CD4-positive, alpha-beta T cell treated with Interleukin-4 for 4 hours (primary cell): ENCODE data around the gene HSPH1.
A peak's percentile ranks its signal among the peaks of the same experiment; 100 is the strongest.

ENCODE experiments used
- DNase-seq: peaks from one replicate; pipeline ENCODE4 v3.0.0-alpha.2; 2020

Gene HSPH1

DNA sequence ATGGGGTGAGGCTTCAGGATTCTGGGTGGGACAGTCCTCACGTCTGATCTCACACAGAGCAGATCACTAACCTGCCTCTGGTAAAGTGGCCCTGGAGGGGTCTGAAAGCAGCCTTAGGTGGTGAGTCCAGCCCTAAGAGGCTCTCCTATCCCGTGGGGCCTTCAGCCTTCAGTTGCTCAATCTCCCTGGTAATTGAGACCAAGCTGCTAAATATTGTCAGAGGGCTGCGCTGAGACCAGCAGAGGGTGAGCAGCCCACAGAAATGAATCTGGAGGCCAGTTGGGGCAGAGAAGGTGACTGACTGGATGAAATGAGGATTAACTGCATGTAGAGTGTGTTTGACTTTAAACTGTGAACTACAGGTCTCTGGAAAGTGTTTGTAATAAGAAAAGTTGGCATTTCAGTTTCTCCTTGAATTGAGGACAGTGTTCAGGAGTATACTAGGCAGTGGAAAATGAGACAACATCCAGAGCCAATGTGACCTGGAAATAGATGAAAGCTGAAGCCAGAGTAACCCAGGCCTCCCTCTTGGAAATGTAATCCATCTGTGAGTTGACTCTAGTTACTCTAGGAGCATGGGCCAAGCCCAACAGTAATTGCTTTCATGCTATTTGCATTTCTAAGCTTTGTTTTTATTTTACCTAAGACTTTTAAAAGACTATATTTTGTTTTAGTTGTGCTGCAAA is 14.3 kb upstream of the HSPH1 start:
- DNase-seq, result no peak

DNA sequence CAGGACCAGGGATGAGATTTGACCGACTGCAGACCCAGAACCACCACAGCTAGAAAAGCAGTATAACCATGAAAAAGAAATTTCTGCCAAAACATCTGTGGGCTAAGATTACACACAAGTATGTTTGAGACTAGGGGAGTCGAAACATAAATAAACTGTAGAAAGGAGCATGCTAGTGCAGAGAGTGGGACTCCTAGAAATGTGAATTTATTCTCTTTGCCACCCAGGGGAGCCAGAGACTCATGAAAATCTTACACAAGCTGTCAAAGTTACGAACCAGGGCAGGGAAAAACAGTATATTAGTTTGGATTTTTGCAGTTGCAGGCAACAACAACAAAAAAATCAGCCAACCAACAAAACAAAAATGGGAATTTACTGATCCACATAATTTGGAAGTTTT is 12.3 kb upstream of the HSPH1 start:
- DNase-seq, result no peak

DNA sequence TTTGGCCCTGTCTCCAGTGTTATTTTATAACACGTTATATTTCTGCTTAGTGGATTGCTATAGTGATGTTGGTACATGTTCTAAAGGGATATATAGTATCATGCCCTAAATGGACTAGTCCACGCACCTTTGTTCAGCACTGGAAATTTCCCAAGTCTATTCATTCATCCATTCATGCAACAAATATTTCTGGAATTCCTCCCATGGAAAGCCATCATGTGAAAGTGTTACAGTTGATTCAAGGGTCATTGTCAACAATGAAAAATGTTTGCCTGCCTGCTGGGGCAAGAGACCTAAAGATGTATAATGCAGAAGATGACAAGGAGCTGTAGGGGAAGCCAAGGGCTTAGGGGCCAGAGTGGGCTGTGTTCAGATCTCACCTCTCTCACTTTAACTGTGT is 10.8 kb upstream of the HSPH1 start:
- DNase-seq, result no peak

DNA sequence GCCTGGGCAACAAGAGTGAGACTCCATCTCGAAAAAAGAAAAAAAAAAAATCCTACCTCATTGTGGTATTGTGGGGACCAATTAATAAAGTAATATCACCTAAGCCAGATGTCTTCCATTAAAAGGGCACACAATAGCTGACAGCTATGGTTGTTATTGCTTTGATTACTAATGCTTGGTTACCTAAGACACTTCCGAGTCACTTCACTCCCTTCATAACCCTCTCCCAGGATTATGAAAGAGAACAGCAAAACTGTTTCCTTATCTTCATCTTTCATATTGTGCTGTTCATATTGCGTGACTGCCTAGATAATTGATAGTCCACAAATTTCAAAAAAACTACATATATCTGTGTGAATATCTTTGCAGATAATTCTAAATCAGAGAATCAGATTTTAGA is 10.3 kb upstream of the HSPH1 start:
- no peak for DNase-seq

DNA sequence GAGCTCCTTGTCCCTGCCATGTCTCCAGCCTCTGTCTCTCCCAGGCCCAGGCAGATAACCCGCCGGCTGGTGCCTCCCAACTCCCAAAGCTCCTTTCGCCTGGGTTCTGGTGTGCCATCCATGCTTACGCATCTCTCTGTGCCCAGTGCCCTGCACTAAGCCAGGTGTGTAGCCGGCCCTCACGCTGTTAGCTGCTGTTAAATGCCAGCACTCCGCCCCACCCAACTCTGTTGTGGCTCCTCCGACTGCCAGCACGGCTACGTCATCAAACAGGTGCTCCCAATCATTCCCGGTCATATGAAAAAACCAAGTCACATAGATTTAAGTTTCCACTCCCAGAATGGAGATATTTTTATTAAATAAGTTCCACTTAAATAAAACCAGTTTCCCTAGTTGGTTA is 7.0 kb upstream of the HSPH1 start:
- no peak for DNase-seq

DNA sequence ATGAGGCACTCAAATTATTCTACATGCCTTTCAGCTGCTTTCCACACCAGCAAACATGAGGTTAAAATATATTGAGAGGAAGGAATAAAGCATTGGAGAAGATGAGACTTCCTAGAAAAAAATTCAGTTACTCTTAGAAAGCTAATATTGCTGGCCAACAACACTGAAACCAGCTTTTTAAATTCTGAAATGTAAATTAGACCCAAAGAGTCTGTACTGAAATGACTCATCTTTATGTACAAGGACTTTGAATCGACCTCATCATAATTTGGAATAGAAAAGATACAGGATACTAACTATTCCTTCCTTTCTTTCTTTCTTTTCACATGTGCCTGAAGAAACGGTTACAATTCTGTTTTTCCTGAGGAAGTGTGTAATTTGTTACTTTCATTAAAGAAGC is 6.5 kb upstream of the HSPH1 start:
- no peak for DNase-seq

DNA sequence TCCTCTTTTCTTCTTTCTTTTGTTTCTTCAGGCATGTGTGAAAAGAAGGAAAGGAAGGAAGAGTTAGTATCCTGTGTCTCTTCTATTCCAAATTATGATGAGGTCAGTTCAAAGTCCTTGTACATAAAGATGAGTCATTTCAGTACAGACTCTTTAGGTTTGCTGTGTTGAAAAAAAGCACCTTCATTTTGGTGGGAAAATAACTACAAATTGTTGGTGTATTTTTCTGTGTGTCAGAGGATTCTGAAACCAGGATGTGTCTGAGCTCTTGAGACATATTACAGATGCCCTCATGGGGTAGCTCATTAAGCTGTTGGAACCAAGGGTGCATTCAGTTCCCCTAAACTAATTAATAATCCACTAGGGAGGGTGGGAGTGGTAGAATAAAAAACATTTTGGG is 5.8 kb upstream of the HSPH1 start:
- DNase-seq, result no peak

DNA sequence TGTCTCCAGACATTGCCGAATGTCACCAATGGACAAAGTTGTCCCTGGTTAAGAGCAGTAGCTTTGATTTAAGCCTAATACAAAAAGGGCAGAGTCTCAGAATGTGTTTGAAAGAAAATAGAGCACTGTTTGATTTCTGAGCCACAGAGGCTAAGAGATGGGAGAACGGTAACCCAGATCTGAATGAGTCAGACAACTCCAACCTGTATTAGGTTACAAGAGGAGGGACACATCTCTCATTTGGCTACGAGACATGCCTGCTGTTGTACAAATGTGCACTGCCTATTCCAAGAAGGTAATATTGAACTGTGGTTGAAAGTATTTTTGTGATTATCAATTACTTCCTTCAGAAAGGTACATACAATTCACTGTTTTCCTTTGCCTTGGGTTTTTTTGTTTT is 4.9 kb upstream of the HSPH1 start:
- DNase-seq, result no peak

DNA sequence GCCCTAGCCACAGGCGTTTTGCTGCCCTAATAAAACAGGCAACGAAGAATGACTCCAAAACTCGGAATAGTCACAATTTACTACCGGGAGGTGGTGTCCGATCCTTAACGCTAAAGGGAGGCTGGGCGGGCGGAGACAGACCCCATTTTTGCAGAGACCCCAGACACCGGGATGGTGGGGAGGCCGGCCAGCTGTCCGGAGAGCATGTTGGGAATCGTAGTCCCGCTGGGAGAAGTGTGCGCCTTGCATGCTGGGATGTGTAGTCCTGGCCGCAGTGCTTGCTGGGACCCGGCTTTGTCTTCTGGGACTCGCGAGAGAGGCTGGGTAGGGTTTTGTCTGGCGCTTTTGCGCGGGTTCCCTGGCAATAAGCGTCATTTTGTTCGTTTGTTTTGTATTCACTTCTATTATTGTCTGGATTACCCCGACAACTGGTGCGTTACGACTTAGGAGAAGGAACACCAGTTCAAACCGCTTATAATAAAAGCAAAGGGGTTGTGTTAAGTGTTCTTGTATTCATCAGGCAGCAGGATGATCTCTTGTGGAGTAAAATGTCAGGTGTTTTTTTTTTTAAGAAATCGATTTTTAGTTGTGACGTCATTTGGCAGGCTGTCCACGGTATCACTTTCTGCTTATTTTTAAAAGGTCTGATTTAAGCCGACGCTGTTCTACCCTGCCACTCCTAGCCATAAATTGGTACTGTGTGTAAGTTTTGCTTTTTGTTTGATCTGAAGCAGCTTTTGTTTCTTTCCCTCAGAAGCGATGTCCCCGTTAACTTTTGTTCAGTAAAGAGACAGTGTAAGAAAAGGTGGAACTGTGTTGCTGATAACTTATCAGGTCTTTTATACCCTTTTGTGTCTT is 676 bp upstream of the HSPH1 start:
- peak; percentile 98 for DNase-seq

DNA sequence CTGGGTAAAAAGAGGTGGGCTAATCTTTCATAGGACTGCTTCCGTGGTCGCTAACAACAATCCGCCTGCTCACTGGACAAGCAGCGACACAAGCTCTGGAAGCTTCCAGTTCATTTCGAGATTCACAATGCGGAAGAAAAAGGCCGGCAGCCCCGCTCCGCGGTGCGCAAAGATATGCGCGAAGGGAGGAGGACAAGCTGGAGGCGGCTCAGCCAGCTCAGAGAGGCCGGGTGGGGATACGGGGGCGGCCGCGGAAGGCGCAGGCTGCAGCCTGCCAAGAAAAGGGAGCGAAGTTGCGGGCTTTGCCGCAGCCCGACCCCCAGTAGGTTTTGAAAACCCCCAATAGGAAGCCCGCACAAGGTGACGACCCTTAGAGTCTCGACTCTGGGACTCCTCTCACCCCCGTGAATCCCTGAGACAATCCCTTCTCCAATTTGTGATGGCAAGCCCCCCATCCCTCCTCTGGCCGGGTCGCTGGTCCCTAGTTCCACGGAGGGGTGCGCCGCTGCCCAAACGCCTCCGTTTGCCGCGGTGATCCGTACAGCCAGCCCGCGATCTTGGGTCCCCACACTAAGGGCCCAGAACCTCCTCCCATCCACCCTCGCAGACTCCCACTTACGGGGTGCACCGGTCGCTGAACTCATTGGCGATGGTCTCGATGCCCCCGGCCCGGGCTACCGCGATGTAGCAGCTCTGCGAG is 697 bp downstream of the HSPH1 start:
- DNase-seq, result peak; percentile 63

DNA sequence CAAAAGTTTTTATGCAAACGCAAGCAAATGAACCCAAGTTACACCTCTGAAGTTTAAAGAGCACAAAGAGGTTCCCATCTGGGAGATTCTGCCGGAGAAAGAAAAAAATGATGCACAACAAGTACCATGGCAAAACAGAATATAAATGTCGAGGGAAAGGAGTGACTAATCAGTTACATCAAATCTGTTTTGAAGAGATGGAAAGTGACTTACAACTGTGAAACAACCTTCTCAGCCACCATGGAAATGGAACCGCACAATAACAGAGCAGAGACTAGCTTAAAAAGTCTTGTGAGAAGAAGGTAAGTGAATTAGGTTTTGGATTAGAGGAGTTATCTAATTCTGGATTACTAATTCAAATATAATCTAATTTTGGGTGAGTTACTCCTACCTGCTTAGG is 2.4 kb downstream of the HSPH1 start:
- peak; percentile 40 for DNase-seq

DNA sequence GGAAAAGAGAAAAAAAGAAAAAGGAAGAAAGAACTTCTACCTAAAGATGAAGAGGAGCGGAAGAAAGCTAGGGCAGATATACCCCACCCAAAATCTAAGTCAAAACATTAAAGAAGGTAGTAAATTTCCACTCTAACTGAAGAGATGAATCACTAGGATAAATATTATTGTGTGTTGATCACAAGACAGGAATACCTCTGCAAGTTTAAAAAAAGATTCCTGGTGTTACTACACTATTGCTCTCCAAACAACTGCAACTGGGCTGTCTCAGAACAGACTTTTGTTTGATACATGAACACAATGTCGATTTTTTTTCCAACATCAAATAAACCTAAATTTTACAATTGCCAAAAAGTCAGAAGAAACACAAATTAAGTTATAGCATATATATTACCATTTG is 6.8 kb downstream of the HSPH1 start:
- DNase-seq, result no peak

DNA sequence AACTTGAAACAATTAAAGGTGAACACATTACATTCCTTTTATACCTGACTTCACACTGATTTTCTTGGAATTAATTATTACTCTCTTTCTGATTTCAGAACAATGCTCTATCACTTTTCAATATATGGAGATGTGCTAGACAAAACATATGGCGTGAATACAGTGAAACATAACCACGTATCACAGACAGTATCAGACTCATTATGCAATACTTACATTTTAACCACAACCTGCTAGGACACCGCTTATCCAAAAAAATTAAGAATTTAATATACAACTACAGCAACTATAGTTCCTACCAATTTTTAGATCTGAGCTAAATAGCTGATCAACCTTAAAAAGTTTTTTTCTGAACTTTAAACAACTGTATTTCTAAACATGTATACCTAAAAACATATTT is 9.9 kb downstream of the HSPH1 start:
- no peak for DNase-seq

DNA sequence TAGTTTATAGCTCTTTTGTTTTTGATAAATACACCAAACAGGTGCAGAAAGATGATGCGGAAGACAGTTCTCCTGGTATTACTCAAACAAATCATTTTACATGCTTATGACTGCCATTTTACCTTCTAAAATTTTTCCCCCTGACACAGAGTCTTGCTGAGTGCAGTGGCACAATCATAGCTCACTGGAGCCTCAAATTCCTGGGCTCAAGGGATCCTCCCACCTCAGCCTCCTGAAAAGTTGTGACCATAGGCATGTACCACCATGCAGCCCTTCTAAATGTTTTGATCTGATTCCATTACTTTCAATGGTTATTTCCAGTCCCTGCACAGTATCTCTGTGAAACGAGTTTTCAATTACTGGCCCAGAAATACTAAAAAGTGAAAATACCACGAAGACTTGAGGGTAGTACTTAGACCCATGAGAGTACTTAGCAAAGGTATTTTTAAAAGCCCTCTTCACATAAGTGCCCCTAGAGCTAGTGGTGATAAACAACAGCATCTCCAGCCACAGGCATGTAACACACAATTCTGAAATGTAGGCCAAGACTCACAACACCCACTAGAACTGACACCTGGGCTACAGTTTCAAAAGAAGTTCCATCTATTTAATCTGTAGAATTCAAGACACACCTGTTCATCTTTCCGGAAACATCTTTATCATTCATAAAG is 11.3 kb downstream of the HSPH1 start:
- DNase-seq, result no peak

DNA sequence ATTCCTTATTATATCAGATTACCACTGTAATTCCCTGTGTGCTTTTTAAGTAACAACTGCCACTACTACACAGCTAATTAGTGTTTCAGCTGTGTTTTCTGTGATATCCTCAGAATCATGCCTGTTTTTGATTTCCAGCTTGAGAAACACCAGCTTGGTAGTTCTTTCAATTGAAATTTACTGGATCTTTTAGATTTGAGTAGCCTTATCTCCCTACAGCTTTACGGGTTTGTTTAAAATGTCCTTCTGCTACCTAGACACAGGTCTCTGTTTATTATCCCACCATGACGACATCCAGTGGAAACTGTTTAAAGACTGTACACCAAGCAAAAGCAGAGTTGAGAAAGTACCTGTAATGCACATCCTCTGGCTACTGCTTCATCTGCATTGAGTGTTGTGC is 12.1 kb downstream of the HSPH1 start:
- no peak for DNase-seq

DNA sequence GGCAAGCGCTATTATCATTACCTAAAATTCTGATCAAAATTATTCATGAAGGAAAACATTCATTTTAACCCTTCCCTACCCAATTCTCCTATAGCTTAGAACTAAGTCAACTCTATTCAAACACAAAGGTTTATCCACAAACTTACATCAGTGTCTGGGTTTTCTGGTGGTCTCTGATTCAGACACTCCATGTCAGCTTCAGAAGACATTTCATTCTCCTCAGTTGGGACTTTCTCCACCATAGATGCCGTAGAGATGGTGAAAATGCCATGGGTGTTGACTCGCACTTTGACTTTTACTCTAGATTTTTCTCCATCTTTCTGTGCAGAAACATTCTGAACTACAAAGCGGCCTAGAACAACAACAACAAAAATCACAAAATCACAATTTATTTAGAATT is 16.3 kb downstream of the HSPH1 start:
- DNase-seq, result no peak

DNA sequence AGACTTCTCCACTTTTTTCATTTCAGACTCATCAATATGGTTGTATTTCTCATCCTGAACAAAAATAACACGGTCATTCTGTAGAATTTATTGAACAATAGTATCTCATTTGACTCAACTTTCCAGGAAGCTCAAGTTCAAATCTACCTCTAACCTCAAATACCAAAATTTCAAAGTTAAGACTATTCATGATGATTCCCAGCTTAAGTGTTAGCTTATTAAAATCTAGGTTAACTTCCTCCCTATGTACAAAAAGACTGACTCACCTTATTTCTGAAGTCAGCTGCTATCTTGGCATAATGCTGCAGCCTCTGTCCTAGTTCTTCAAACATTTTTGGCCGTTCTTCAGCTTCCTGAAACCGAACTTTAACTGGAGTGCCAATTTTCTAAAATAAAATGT is 23.2 kb downstream of the HSPH1 start:
- DNase-seq, result no peak

DNA sequence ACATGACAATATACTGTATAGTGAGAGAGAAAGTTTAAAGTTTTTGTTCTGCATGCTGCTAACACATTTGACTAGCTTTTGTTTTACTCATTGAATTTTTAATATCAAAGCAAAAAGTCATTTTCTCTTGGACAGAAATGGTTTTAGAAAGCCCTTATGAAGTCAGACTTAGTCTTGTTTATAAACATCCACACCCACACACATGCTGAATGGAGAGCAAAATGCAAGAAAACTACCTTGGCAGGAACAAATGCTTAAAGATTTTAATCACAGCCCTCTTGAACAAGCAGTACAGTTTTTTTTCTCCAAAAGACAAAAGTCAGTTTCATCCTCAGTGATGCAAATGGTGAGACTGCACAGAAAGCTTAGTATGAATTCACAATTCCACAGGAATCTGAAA is 25.0 kb downstream of the HSPH1 start:
- DNase-seq, result no peak

DNA sequence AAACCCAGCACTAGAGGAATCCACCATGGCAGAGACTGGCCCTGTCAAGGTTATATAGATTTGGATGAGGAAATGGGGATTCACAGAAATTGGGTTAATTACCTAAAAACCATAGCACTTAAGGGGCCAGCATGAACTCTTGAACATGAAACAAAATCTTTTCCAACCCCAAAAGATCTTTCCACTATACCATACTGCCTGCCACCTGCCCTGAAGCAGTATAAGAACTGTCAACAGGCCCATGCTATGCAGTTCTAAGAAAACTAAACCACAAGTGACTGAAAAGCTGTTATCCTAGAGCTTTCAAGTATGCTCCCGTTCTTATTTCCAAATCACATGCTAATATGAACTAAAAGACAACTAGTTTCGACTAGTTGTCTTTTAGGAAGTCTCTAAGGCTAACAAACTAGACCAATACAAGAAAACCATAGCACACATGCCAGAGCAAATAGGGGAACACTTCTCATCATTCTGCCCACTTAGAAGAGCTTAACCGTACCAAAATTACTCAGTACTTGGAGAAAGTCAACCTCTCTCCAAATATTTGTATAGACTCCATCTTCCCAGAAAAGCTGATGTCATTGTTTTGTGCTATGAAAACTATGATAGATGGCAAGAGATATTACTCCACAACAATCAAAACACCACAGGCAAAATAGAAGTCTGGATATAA is 27.5 kb downstream of the HSPH1 start:
- DNase-seq, result no peak

DNA sequence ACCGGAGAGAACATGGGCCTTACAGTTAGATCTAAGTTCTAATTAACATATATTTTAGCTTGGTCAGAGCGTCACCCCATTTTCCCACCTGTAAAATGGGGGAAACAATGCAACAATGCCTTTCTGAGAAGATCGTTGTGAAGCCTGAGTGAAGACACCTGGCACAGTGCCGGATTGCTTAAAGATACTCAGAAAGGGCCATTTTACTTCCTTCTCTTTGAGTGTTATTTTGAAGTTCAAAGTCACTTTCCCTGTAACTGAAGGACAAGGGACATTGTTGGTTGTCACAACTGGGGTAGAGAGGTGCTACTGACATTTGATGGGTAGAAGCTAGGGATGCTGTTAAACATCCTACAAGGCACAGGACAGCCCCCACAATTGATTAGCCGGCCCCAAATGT is 28.1 kb downstream of the HSPH1 start:
- no peak for DNase-seq

DNA sequence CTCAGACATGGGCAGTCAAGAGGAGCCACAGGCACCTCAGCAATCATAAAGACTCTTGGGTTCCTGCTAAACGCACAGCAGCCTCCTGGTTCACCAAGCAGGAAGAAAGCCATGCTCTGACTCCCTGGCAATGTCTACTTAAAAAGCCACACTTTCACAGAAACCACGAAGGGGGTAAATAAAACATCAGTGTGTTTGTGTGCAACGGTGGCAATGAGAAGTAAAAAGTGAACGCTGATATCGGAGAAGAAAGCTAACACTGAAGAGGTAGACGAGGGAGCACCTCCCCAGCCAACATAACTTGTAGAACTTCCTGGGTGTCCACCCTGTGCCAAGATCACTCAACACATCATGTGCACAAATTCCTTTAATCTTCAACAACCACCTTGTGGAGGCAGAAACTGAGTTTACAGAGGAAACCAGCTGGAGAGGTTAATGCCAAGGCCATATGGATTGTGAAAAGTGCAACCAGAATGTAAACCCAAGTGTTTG is 30.2 kb downstream of the HSPH1 start:
- DNase-seq, result no peak

DNA sequence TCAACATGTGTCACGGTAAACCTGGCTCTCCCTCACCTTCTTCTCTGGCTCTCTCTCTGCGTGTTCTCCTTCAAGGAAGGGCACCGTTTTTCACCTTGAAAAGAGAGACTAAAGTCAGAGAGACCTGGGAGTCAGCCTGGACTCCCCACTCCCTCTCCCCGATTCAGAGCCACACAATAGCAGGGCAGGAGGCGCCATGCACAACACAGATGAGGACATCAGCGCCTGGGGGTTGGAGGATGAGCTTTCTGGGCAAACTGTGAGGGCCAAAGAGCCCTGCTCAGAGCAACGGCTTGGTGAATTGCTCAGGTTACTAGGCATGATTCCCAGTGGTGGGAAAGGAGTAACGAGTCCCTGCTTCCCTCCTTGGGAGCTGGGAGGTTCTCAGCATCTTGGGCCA is 32.3 kb downstream of the HSPH1 start:
- no peak for DNase-seq

DNA sequence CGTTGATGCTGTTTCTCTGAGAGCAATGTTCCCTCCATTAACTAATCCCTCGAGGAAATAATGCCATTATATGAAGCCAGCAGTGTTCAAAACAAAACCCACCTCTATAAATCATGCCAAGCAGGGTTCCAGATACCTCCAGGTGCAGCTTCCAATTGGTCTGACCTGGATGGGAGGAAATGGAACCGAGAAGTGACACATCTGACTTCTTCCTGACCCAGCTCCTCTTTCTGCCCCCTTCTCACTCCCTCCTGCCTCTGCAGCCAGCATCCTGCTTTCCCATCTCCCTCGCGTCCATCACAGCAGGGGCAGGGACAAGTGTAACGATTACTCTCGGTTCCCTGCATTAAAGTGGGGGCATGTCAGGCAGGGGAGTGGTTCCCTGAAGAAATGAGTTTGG is 37.5 kb downstream of the HSPH1 start:
- DNase-seq, result no peak
